Embryonic facial prominence (tissue), 1 donor: Measurements from ENCODE around the gene PALS2.
A peak's percentile ranks its signal among the peaks of the same experiment; 100 is the strongest.

Source experiments
- DNase-seq: peaks from one replicate; pipeline ENCODE4 v3.0.0-alpha.2; 2016; ENCODE audit errors: extremely low spot score

The PALS2 gene

DNA sequence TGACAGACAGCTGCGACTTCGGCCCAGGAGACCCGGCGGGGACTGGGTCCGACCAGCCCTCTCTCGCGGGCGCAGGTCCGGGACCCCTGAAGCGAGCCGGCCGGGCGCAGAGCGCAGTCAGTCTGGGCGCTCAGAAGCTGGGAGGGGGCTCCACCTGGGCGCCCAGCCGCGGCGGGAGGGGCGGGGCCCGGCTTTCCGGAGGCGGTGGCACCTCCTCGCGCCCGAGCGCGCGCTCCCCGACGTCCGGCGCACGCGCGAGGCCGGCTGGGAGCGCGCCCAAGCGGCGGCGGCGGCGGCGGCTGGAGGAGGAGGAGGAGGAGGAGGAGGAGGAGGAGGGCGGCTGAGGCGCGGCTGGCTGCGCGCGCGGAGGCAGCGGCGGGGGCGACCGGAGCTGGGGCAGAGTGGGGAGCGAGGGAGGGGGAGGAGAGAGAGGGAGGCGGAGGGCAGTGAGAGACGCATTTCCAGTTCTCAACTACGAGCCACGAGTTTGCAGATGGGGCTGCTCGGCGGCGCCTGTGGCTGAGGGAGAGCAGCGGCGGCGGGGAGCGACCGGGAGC is at the start of gene PALS2:
TSS of gene PALS2 (plus strand) at position 456 of the 557 bp plus-strand sequence. CDS start 50,216 bp downstream, outside the sequence.
- DNase-seq = peak; percentile 51

GRCh38 chr7:24531255-24531654 is 42.0 kb upstream of the PALS2 start:
- no peak for DNase-seq

DNA sequence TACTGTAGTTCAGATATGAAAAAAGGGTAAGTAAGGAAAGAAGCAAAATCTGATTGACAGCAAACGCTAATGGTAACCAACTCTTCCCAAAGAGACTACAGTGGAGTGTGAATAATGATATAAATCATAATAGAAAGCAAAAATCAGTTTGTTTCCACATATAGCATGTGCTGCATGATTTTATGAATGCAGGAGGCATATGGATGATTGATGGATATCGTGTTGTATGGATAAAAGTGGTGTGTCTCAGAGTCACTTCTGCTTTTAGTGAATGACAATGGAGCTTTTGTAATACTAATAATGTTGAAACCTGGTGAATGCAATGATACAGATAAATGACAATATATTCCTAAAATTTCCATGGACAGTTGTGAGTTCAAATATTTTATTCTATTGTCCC is 36.6 kb upstream of the PALS2 start:
- DNase-seq = no peak

DNA sequence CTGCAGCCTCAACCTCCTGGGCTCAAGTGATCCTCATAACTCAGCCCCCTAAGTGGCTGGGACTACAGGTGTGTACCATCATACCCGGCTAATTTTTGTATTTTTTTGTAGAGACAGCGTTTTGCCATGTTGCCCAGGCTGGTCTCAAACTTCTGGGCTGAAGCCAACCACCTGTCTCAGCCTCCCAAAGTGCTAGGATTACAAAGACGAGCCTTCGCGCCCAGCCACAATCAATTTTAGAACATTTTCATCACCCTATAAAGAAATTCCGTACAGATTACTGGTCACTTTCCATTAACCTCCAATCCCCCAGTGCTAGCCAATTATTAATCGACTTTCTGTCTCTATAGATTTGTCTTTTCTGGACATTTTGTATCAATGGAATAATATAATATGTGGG is 32.3 kb upstream of the PALS2 start:
- no peak for DNase-seq

DNA sequence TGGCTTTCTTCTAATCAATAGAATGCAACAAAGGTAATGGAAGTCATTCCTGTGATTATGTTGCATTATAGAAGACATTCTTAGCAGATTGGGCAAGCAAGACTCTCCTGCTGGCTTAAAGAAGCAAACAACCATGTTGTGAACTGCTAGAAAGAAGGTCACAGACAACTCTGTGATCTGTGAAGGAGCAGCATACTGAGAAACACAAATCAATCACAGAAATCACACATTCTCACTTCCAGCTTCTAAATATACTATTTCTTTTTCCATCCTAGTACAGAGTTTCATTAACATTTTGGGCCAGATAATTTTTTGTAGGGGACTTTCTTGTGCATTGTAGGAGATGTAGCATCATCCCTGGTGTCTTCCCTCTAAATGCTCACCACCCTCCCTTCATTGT is 28.0 kb upstream of the PALS2 start:
- no peak for DNase-seq

DNA sequence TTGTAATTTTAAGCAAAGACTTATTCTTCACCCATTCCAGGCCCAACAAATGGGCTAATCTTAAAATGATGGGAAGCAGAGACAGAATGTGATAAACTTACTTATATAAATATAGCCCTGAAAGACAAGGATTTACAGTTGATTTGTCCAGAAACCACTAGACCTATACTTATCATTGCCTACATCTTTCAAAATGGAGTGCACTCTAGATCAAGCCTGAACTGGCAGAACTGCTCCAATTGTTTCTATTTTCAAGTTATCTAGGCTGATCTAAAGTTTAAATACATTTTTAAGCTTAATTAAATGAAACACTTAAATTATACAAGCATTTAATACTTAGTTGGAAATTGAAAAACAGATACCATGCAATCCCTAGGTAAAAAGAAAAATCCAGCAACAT is 24.9 kb upstream of the PALS2 start:
- DNase-seq = no peak

DNA sequence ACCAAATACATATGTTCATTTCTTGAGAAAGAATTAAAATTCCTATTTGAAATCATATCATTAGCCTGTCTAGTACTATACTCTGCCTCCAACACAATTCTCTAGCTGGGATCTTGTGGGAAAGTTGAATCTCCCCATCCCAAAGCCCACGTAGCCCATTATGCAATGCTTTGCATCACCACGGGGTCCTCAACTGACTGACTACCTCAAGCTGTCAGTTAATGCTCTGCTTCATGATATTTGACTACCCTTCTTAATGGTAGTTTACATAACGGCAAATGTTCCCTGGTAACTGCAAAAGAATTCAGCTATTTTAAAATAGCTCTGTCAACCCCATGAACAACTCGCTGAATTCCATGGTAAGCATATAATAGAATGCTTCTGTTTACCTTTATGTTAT is 23.3 kb upstream of the PALS2 start:
- no peak for DNase-seq

- DNase-seq = no peak
These were observed 18.1 kb upstream of the PALS2 start for GRCh38 chr7:24555184-24555583.

- no peak for DNase-seq
These were observed 17.5 kb upstream of the PALS2 start for GRCh38 chr7:24555719-24556118.

DNA sequence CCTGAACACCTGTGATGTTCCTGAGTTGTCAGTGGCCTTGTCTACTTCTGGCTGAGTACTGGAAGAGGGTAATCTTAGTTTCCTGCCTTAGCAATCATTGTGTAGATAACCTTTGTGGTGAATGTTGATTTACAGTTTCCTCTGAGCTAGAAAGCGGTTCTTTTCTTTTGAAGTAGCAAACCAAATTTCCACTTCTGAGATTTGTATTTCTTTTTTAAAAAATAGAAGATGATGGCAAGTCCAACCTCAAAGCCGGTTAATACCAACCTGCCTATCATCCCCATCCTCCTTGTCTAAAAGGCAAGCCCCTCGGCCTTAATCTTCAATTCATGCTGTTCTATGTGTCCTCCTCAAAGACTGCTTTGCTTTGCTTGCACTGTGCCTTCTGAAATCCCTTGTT is 12.5 kb upstream of the PALS2 start:
- DNase-seq = no peak

- DNase-seq = no peak
These were observed 7.0 kb upstream of the PALS2 start for GRCh38 chr7:24566274-24566673.

DNA sequence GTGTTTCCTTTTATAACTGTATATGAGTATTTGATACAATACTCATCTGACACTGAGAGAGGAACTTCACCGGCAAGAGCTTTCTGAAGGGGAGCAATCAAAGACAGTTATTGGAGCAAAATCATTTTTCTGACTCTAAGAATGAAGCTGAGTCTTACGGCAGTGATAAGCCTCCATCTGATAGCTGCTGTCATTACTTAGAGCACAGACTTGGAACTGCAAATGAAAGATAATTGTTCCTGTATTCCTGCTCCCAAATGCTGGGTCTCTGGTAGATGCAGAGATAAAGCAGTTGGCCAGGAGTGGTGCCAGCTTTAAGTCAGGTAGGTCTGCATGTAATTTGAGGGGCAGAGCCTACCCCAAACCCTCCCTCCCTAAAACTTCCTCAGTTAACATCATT is 2.3 kb upstream of the PALS2 start:
- DNase-seq = no peak

DNA sequence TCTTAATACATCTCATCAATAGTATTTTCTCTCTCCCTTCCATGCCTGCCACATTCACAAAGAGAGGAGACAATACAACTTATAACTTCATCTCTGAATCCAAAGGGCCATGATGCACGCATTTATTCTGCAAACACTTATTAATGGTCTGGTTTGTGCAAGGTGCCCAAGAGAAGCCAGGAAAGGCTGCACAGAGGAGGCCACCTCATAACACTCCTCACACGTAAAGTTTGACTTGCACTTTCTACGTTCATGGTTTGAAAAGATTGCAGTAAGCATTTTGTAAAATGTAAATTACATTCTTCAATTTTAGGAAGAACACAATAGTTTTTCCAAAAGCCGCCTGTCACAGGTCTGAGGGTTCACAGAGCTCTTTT is 1.2 kb upstream of the PALS2 start:
- no peak for DNase-seq

DNA sequence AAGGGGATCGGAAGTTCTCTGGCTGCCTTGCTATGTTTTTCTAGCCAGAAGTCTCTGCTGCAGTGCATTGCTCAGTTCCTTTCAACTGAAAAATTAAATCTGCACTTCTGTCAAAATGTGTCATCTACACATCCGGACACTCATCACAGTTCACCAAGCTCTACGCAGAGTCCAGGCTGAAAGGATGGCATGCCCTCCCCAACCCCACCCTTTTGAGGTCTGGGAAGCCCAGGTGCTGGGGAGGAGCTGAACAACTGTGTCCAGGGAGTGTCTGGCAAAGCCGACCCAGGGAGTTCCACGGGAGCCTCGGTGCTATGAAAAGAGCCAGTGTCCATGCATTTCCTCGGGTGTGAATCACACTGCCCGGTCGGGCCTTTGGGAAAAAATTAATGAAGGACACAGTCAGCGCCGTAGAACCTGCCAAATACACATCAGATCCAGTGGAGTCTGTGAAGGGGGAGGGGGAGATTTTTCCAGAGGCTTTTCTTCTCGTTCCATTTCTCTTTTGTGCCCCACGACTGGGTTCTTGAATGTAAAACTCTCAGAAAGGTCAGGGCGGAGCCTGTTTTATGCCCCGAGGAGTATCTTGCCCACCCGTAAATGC is 757 bp upstream of the PALS2 start:
- DNase-seq = no peak

GRCh38 chr7:24573554-24574338 is 494 bp downstream of the PALS2 start:
- DNase-seq = peak; percentile 7

DNA sequence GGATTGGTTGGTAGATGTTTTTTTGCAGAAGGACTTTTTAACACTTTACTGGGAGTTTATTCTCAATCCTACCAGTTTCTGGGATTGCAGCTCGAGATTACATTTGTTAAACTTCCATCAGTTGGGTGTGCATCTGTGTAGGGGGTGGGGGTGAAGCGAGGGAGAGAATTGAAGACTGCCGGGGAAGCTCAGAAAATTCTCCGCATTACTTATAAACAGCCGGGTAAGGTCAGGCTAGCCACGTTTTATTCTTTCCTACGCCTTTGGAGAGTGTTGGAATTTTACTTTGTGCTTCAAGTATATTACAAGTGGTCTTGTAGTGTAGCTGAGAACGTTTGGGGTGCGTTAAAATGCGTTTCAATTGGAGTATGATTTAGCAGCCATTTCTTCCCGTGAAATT is 1.1 kb downstream of the PALS2 start:
- no peak for DNase-seq

- DNase-seq = no peak
These were observed 1.7 kb downstream of the PALS2 start for GRCh38 chr7:24574950-24575349.

DNA sequence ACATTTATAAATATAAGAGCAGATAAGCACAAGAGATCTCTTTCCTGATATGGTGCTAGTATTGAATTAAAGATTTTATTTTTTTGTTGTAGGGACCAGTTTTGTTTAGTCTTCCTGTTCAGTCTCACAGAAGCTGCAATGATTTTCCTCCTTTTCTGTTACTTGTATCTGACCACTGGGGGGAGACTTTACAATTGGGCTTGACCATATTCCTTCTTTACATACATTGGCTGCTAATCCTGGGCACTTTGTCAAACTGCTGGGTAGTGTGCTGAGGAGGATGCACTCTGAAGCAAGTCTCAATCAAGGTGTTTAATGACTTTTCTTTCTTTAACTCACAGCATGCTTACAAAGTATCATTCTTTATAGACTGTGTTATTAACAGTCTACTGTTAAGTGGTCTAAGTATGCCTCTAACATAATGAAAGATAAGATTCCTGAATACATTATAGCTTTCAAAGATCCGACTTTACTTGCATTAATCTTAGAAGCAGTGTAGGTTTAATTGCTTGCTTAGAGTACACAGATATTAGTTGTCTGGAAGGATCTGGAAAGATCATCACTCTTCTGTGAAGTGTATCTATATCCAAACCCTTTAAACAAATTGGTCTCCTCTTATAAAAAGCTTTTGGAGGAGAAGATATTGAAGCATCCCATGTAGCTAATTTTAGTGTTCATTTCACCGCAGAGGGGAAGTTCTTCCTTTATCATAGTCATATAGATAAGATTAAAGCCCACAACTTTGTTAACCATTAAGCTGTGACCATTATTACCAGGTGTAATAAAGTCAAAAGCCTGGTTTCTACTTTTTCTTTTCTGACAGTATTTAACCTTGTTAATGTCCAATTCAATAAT is 3.1 kb downstream of the PALS2 start:
- peak; percentile 19 for DNase-seq

- DNase-seq = no peak
These were observed 4.8 kb downstream of the PALS2 start for GRCh38 chr7:24578052-24578451.

DNA sequence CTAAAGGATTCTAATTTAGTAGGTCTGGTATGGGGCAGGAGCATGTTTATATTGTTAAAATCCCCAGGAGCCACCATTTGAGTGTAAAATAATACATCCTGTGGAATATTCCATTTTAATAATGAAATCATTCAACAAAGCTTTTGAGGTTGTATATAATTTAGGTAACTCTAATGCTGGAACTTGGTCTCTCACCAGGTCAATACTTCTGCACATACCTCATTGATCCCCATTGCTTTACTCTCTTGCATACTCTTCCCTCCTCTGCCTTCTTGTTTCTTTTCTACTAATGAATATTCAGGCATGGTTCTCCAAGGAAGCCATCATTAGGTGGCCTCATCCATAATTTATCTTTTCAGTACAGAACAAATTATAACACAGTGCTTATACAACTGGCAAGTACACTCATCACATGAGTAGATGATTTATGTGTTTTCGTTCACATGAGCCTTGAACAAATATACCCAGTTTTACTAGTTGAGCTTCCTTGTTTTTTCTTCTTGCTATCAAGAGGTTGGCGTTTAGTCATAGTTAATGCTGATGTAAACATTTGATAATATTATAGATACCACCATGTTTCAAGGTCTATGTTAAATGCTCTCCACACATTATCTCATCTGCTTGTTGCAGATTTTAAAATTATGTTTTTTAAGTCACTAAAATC is 7.2 kb downstream of the PALS2 start:
- DNase-seq = no peak

- DNase-seq = no peak
These were observed 8.9 kb downstream of the PALS2 start for GRCh38 chr7:24582166-24582565.

DNA sequence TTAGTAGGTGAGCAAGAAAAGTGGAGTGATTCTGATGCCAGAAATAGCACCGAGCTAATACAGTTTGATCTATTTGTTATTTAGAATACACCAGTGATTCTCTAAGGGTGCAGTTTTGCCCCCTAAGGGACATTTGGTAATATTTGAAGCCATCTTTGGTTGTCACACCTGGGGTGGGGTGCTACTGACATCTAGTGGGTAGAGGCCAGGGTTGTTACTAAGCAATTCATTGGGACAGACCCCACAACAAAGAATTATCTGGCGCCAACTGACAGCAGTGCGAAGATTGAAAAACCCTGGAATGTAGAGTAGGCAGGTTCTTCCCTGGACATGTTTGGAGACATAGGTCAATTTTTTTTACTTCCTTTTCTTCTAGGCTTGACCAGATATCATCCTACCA is 14.6 kb downstream of the PALS2 start:
- DNase-seq = no peak
